ENCODE measurements around the gene EN1.

- TF ChIP-seq SUZ12 (IDR thresholded peaks at IDR 0.05; ENCODE audit: extremely low read depth, insufficient read depth, insufficient read length) (no peak), YY1 (IDR thresholded peaks at IDR 0.05; ENCODE audit: insufficient read depth, insufficient read length) (no peak)
Measured at GRCh38 chr2:118832791-118833715, 14.4 kb downstream of the EN1 start.
